Lung (tissue), 12 donors: ENCODE results near the gene OAS2. TPM values are rescaled to one million over a fixed set of nuclear protein-coding genes. Genes with fewer than 3 reads are reported as not detected.
A peak's percentile ranks its signal among the peaks of the same experiment; 100 is the strongest.

ENCODE experiments used
- ATAC-seq: fragments of 200-7000 bp; cut with Tn5 transposase; one replicate; pipeline ENCODE4 v1.9.1; 2020; ENCODE audit warnings: moderate number of reproducible peaks; ENCODE audit not compliant: insufficient read depth, low FRiP score
- DNase-seq, 3 donors: peaks; one replicate each; pipeline ENCODE4 v3.0.0-alpha.2; 2013 to 2017
- H3K27ac ChIP-seq, 2 donors: one replicate each; pipeline ENCODE4 v1.5.1; 2013; ENCODE audit warnings: mild to moderate bottlenecking in 2 of 2, moderate library complexity in 2 of 2, control low read depth in 1 of 2, inconsistent platforms in 1 of 2, low read depth in 1 of 2, low read length in 1 of 2
- H3K27me3 ChIP-seq, 3 donors: one replicate each; pipeline ENCODE4 v1.5.1; 2013; ENCODE audit warnings: low read length in 2 of 3; ENCODE audit not compliant: control insufficient read depth in 3 of 3, insufficient read depth in 3 of 3
- H3K36me3 ChIP-seq, 4 donors: one replicate each; pipeline ENCODE4 v1.5.1; 2013; ENCODE audit warnings: low read length in 4 of 4, mild to moderate bottlenecking in 1 of 4, moderate library complexity in 1 of 4; ENCODE audit not compliant: control insufficient read depth in 4 of 4, insufficient read depth in 4 of 4
- H3K4me1 ChIP-seq, 5 donors: one replicate each; pipeline ENCODE4 v1.5.1; 2013; ENCODE audit warnings: low read length in 5 of 5, mild to moderate bottlenecking in 2 of 5, moderate library complexity in 1 of 5; ENCODE audit not compliant: control insufficient read depth in 5 of 5, insufficient read depth in 5 of 5
- H3K4me3 ChIP-seq: one replicate; pipeline ENCODE4 v1.5.1; 2013; ENCODE audit warnings: mild to moderate bottlenecking, control low read depth, moderate library complexity
- H3K9ac ChIP-seq, 2 donors: one replicate each; pipeline ENCODE4 v1.5.1; 2013; ENCODE audit warnings: low read length in 2 of 2, control low read depth in 1 of 2; ENCODE audit not compliant: insufficient read depth in 1 of 2
- H3K9me3 ChIP-seq, 4 donors: one replicate each; pipeline ENCODE4 v1.5.1; 2013; ENCODE audit warnings: low read length in 3 of 4, mild to moderate bottlenecking in 1 of 4, moderate library complexity in 1 of 4; ENCODE audit not compliant: control insufficient read depth in 4 of 4, insufficient read depth in 3 of 4
- WGBS, 2 donors: extraction: QIAGEN DNeasy Blood & Tissue Kit; methylation state at CpG; one replicate each; pipeline ENCODE4 v1.1.7; 2013; 5-methylcytosine and 5-hydroxymethylcytosine counted together
- polyA plus RNA-seq, 2 donors: library from polyadenylated mRNA; stranded (reverse); fragments of 200-250 nt; gene quantifications; one replicate each; pipeline ENCODE4 v1.2.1, GENCODE V29; 2013
- total RNA-seq, 2 donors: library from RNA; depleted of rRNA in 1 of 2; stranded (reverse); fragments of >200 nt in 1 of 2; gene quantifications; one replicate each; pipeline ENCODE4 v1.2.1, GENCODE V29; 2014 to 2021
- TF ChIP-seq, protein P1 (sequence below): IDR thresholded peaks from 2 replicates; pipeline ENCODE4 v1.5.1; 2012; ENCODE audit warnings: mild to moderate bottlenecking; ENCODE audit errors: control extremely low read depth, extremely low read depth
- donor health status: control.
- donor health status: control.
- donor health status: Bipolar disorder and iron deficiency.
- donor health status: healthy.
- donor health status: DM: yes; HTN: yes; CAD: no.

OAS2 gene
- total and polyA plus RNA-seq, 4 donors = 9.8 to 25.9 (median 16.1) TPM

DNA sequence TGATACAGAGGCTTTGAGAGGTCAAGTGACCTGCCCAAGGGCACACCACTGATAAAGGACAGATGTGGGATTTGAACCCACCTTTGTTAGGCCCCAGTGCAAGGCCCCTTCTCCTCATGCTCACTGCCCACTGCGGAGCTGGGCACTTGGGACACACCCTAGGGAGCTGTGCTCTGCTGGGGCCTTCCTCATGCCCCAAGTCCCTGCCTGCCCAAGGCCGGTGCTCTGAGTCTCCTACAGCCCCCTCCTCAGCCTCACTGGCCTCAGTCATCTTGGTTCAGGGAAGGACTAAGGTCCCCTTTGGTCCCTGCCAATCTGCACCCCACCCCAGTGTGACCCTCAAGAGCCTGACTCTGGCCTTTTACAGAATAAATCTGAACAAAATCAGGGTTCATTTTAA is 48.0 kb upstream of the OAS2 start:
- DNase-seq = no peak
- Histone ChIP-seq H3K4me1 (no peaks in the 10 kb centered on the region), H3K36me3 (peaks cover 0 to 4% (median 0%) of the 10 kb centered on the region in 4 donors), H3K4me3 (no peak overlapping the region), H3K9me3 (no peaks in the 10 kb centered on the region), H3K27me3 (peaks cover 0 to 3% (median 0%) of the 10 kb centered on the region in 3 donors), H3K9ac (no peak overlapping the region), H3K27ac (no peak overlapping the region)
- TF ChIP-seq, protein P1, sequence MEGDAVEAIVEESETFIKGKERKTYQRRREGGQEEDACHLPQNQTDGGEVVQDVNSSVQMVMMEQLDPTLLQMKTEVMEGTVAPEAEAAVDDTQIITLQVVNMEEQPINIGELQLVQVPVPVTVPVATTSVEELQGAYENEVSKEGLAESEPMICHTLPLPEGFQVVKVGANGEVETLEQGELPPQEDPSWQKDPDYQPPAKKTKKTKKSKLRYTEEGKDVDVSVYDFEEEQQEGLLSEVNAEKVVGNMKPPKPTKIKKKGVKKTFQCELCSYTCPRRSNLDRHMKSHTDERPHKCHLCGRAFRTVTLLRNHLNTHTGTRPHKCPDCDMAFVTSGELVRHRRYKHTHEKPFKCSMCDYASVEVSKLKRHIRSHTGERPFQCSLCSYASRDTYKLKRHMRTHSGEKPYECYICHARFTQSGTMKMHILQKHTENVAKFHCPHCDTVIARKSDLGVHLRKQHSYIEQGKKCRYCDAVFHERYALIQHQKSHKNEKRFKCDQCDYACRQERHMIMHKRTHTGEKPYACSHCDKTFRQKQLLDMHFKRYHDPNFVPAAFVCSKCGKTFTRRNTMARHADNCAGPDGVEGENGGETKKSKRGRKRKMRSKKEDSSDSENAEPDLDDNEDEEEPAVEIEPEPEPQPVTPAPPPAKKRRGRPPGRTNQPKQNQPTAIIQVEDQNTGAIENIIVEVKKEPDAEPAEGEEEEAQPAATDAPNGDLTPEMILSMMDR = no peak
- no peak for ATAC-seq
- 94 to 97% methylated on average over 2 of the region's 2 CpGs for WGBS, 2 donors

DNA sequence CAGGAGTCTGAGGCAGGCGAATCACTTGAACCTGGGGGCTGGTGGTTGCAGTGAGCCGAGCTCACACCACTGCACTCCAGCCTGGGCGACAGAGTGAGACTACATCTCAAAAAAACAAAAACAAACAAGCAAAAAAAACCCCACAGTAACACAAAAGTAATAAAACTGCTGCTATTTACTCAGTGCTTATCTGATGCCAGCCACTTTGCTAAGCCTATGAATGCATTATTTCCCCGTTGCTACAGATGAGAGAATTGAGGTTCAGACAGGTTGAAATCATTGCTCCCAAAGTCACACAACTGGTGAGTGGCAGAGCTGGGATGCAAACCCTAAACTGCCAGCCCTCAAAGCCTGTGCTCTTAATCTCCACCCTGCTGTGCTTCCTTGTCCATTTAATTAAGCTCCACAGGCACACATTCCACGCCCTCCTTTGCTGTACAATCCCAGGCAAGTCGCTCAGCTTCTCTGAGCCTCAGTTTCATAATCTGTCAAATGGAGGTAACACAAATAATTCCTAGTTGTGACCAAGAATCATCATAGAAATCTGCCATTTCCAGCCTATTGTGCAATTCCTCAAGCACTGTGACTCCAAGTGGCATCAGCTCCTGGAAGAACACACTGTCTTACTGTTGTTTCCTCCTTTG is 45.7 kb upstream of the OAS2 start:
- Histone ChIP-seq H3K9ac (no peak overlapping the region), H3K9me3 (no peaks in the 10 kb centered on the region), H3K27me3 (peaks cover 0 to 3% (median 0%) of the 10 kb centered on the region in 3 donors), H3K36me3 (no peaks in the 10 kb centered on the region), H3K4me3 (no peak overlapping the region), H3K4me1 (no peaks in the 10 kb centered on the region), H3K27ac (no peak overlapping the region)
- TF ChIP-seq, protein P1 = no peak
- DNase-seq (no peak), ATAC-seq (no peak)
- 69 to 85% methylated on average over 6 of the region's 6 CpGs for WGBS, 2 donors

DNA sequence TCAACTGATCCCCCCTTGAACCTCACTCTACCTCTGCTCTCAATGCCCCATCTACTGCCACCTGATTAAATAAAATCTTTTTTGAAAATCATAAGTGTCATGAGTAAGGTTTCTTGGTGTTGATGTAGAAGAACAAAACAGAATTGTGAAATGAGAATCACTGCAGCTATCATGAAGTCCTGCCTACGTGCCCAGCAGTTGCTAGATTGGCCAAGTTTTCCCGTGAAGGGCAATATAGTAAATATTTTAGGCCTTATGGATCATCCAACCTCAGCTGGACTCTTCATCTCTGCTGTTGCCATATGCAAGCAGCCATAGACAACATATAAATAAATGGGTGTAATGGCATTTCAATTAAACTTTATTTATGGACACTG is 45.2 kb upstream of the OAS2 start:
- ATAC-seq (no peak), DNase-seq (no peak)
- no peak overlapping the region for H3K27ac ChIP-seq
- H3K27me3 ChIP-seq = peaks cover 0 to 3% (median 0%) of the 10 kb centered on the region in 3 donors
- H3K4me1 ChIP-seq = no peaks in the 10 kb centered on the region
- no peak overlapping the region for H3K9ac ChIP-seq
- no peaks in the 10 kb centered on the region for H3K9me3 ChIP-seq
- 68 to 77% methylated on average over 2 of the region's 2 CpGs for WGBS, 2 donors
- no peaks in the 10 kb centered on the region for H3K36me3 ChIP-seq
- no peak overlapping the region for H3K4me3 ChIP-seq
- TF ChIP-seq, protein P1 = no peak

DNA sequence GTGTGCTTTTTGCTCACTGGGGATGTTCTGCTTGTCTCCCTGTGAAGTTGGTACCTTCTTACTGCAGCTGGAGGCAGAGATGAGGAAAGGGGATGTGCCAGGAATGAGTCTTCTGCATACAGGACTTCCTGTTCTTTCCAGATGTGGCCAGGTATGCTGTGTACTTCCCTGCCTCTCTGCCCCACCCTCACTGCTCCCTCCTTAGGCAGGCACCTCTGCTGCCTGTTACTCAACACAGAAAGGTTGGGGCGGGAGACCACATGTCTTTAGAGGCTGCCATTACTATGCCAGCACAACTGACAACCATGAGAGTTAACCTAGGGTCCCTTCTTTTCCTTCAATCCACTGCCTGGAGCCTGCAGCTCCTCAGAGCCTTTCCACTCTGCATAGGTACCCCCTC is 42.1 kb upstream of the OAS2 start:
- 78 to 93% methylated on average over 1 of the region's 1 CpG for WGBS, 2 donors
- Histone ChIP-seq H3K9me3 (no peaks in the 10 kb centered on the region), H3K27me3 (no peaks in the 10 kb centered on the region), H3K9ac (no peak overlapping the region), H3K4me3 (no peak overlapping the region), H3K36me3 (no peaks in the 10 kb centered on the region), H3K4me1 (peaks cover 0 to 13% (median 3%) of the 10 kb centered on the region in 5 donors), H3K27ac (peak overlapping the region in 1 of 2 donors; percentile 58)
- TF ChIP-seq, protein P1 = no peak
- DNase-seq = no peak
- ATAC-seq = no peak
